Neural progenitor cell (in vitro differentiated cells): ENCODE data around the gene PLSCR2. TPM values are rescaled to one million over a fixed set of nuclear protein-coding genes. Genes with fewer than 3 reads are reported as not detected.

Source experiments
- DNase-seq: peaks from one replicate; pipeline ENCODE4 v3.0.0-alpha.2; 2016; ENCODE audit warnings: low spot score
- H2AFZ ChIP-seq: fragments of 200-600 bp; sonication (generic); replicated peaks from 2 replicates; pipeline ENCODE4 v1.6.1; 2016; ENCODE audit warnings: antibody characterized with exemption
- H3F3A ChIP-seq: fragments of 200-600 bp; sonication (generic); 2 replicates; pipeline ENCODE4 v1.6.1; 2016; ENCODE audit warnings: antibody characterized with exemption, low read depth
- H3K27ac ChIP-seq: fragments of 200-600 bp; sonication (generic); 2 replicates; pipeline ENCODE4 v1.5.1; 2016; ENCODE audit warnings: mild to moderate bottlenecking
- H3K27me3 ChIP-seq: fragments of 200-600 bp; sonication (generic); 2 replicates; pipeline ENCODE4 v1.6.1; 2016; ENCODE audit warnings: mild to moderate bottlenecking, moderate library complexity
- H3K36me3 ChIP-seq: fragments of 200-600 bp; sonication (generic); 2 replicates; pipeline ENCODE4 v1.5.1; 2016
- H3K4me1 ChIP-seq: fragments of 200-600 bp; sonication (generic); 2 replicates; pipeline ENCODE4 v1.6.1; 2016; ENCODE audit warnings: mixed run types
- H3K4me2 ChIP-seq: fragments of 200-600 bp; sonication (generic); 2 replicates; pipeline ENCODE4 v1.6.1; 2016
- H3K4me3 ChIP-seq: fragments of 200-600 bp; sonication (generic); 2 replicates; pipeline ENCODE4 v1.5.1; 2016
- H3K79me2 ChIP-seq: fragments of 200-600 bp; sonication (generic); 2 replicates; pipeline ENCODE4 v1.6.1; 2016; ENCODE audit warnings: low read depth
- H3K9ac ChIP-seq: fragments of 200-600 bp; sonication (generic); 2 replicates; pipeline ENCODE4 v1.6.1; 2016
- H3K9me3 ChIP-seq: fragments of 200-600 bp; sonication (generic); 2 replicates; pipeline ENCODE4 v1.5.1; 2016; ENCODE audit warnings: low read depth
- H4K20me1 ChIP-seq: fragments of 200-600 bp; sonication (generic); 2 replicates; pipeline ENCODE4 v1.6.1; 2016; ENCODE audit warnings: low read depth
- H3K27ac Mint-ChIP-seq: 3 replicates; pipeline ENCODE4 v1.8.0; 2021; ENCODE audit warnings: mixed read lengths
- H3K27me3 Mint-ChIP-seq: 2 replicates; pipeline ENCODE4 v1.8.0; 2022; ENCODE audit warnings: low read depth, mild to moderate bottlenecking, inconsistent platforms, moderate library complexity, mixed read lengths; ENCODE audit not compliant: insufficient read depth
- H3K36me3 Mint-ChIP-seq: 3 replicates; pipeline ENCODE4 v1.8.0; 2021; ENCODE audit warnings: mixed read lengths
- H3K4me1 Mint-ChIP-seq: 3 replicates; pipeline ENCODE4 v1.8.0; 2021; ENCODE audit warnings: mixed read lengths
- H3K4me3 Mint-ChIP-seq: 3 replicates; pipeline ENCODE4 v1.8.0; 2021; ENCODE audit warnings: mild to moderate bottlenecking, moderate library complexity, mixed read lengths
- H3K9me3 Mint-ChIP-seq: 3 replicates; pipeline ENCODE4 v1.8.0; 2020; ENCODE audit warnings: mixed read lengths
- CTCF ChIP-seq: fragments of 200-600 bp; sonication (generic); IDR thresholded peaks from 2 replicates; pipeline ENCODE4 v1.5.1; 2017; ENCODE audit warnings: antibody characterized with exemption, mild to moderate bottlenecking
- EZH2 ChIP-seq: fragments of 200-600 bp; sonication (generic); IDR thresholded peaks from 2 replicates; pipeline ENCODE4 v1.6.1; 2017; ENCODE audit warnings: antibody characterized with exemption, mild to moderate bottlenecking, moderate library complexity
- EZH2phosphoT487 ChIP-seq: fragments of 200-600 bp; sonication (generic); IDR thresholded peaks from 2 replicates; pipeline ENCODE4 v1.6.1; 2017; ENCODE audit warnings: antibody characterized with exemption
- total RNA-seq: library from RNA; depleted of rRNA; stranded (reverse); fragments of >200 nt; gene quantifications from 2 replicates; pipeline ENCODE4 v1.2.3, GENCODE V29; 2015; ENCODE audit warnings: low replicate concordance

PLSCR2 gene
- total RNA-seq, result not detected in 2 replicates

- H3K9ac ChIP-seq, result no peak within 1 kb of the TSS
- no peak within 1 kb of the TSS for H3K27ac Mint-ChIP-seq
Measured at GRCh38 chr3:146469150-146470017, at the start of gene PLSCR2. Gene PLSCR2 (minus strand): TSS chr3:146469561. CDS start chr3:146459904, 9,657 bp downstream.

GRCh38 chr3:146517684-146518435, 48.5 kb upstream of the PLSCR2 start:
- Histone ChIP-seq H3K9ac (no peak overlapping the region), H2AFZ (no peak overlapping the region), H3K27ac (no peak overlapping the region), H3K79me2 (no peaks in the 10 kb centered on the region), H3K36me3 (no peaks in the 10 kb centered on the region), H4K20me1 (no peaks in the 10 kb centered on the region), H3K27me3 (no peaks in the 10 kb centered on the region), H3K9me3 (no peaks in the 10 kb centered on the region), H3F3A (no peaks in the 10 kb centered on the region), H3K4me1 (peaks cover 8% of the 10 kb centered on the region), H3K4me2 (no peak overlapping the region), H3K4me3 (no peak overlapping the region)
- H3K4me1 Mint-ChIP-seq, result peaks cover 14% of the 10 kb centered on the region
- no peak overlapping the region for H3K4me3 Mint-ChIP-seq
- peaks cover 4% of the 10 kb centered on the region for H3K27me3 Mint-ChIP-seq
- no peak overlapping the region for H3K27ac Mint-ChIP-seq
- no peak for DNase-seq
- H3K36me3 Mint-ChIP-seq, result peaks cover 4% of the 10 kb centered on the region
- TF ChIP-seq EZH2 (no peak), EZH2phosphoT487 (no peak), CTCF (no peak)
- H3K9me3 Mint-ChIP-seq, result no peaks in the 10 kb centered on the region

More at GRCh38 chr3:146469150-146470017, at the start of gene PLSCR2:
- no peak for TF ChIP-seq EZH2
- TF ChIP-seq CTCF, result no peak
- TF ChIP-seq EZH2phosphoT487, result no peak
- Mint-ChIP-seq H3K4me1 (no peaks in the 10 kb centered on the region), H3K4me3 (peak within 1 kb of the TSS; percentile 57), H3K27me3 (no peaks in the 10 kb centered on the region), H3K9me3 (no peaks in the 10 kb centered on the region), H3K36me3 (no peaks in the 10 kb centered on the region)
- no peak within 1 kb of the TSS for H3K27ac ChIP-seq
- H3K4me3 ChIP-seq, result peak within 1 kb of the TSS; percentile 42
- H3K4me1 ChIP-seq, result no peaks in the 10 kb centered on the region
- no peaks in the 10 kb centered on the region for H4K20me1 ChIP-seq
- H3K79me2 ChIP-seq, result no peaks in the 10 kb centered on the region
- peak within 1 kb of the TSS; percentile 59 for H3K4me2 ChIP-seq
- H3K27me3 ChIP-seq, result no peaks in the 10 kb centered on the region
- peak within 1 kb of the TSS; percentile 45 for H2AFZ ChIP-seq
- no peaks in the 10 kb centered on the region for H3F3A ChIP-seq
- no peaks in the 10 kb centered on the region for H3K9me3 ChIP-seq
- H3K36me3 ChIP-seq, result no peaks in the 10 kb centered on the region
- peak; percentile 27 for DNase-seq

GRCh38 chr3:146513386-146514051, 44.2 kb upstream of the PLSCR2 start:
- H3K79me2 ChIP-seq, result no peaks in the 10 kb centered on the region
- Mint-ChIP-seq H3K4me3 (no peak overlapping the region), H3K4me1 (peaks cover 8% of the 10 kb centered on the region), H3K27me3 (peaks cover 2% of the 10 kb centered on the region), H3K9me3 (no peaks in the 10 kb centered on the region), H3K36me3 (no peaks in the 10 kb centered on the region), H3K27ac (no peak overlapping the region)
- no peaks in the 10 kb centered on the region for H3K27me3 ChIP-seq
- no peaks in the 10 kb centered on the region for H4K20me1 ChIP-seq
- H3K9ac ChIP-seq, result no peak overlapping the region
- no peak overlapping the region for H3K27ac ChIP-seq
- no peak overlapping the region for H2AFZ ChIP-seq
- no peak overlapping the region for H3K4me2 ChIP-seq
- H3K4me3 ChIP-seq, result no peak overlapping the region
- DNase-seq, result no peak
- TF ChIP-seq EZH2phosphoT487 (no peak), EZH2 (no peak), CTCF (no peak)
- no peaks in the 10 kb centered on the region for H3K36me3 ChIP-seq
- H3F3A ChIP-seq, result no peaks in the 10 kb centered on the region
- no peaks in the 10 kb centered on the region for H3K9me3 ChIP-seq
- no peaks in the 10 kb centered on the region for H3K4me1 ChIP-seq
